ENCODE data around the gene OTUB1. TPM values are rescaled to one million over a fixed set of nuclear protein-coding genes. Genes with fewer than 3 reads are reported as not detected.
"Not testable (repeated sequence)": the region's sequence is repeated elsewhere in the genome, so short reads cannot be mapped to it uniquely, and the experiment has no call there.

The OTUB1 gene
- total and polyA plus RNA-seq, 4 donors, result 37.0 to 67.9 (median 39.9) TPM

GRCh38 chr11:63969461-63969860 lies 16.8 kb upstream of the OTUB1 start:
- intact Hi-C loops (cut with DNase I), result no loop called here
- Histone ChIP-seq H3K4me1 (ENCODE audit: control insufficient read depth in 1 of 2, insufficient read depth in 2 of 2, low read length in 2 of 2) (no peaks in the 10 kb centered on the region), H3K36me3 (ENCODE audit: control insufficient read depth in 1 of 2, insufficient read depth in 2 of 2, low read length in 1 of 2) (no peaks in the 10 kb centered on the region), H3K4me3 (ENCODE audit: low read length in 2 of 2) (no peak overlapping the region), H3K9me3 (ENCODE audit: control insufficient read depth, low read length) (no peaks in the 10 kb centered on the region), H3K27ac (ENCODE audit: low read depth in 1 of 2, low read length in 2 of 2) (no peak overlapping the region), H3K27me3 (ENCODE audit: control insufficient read depth in 1 of 2, insufficient read depth in 2 of 2, low read length in 1 of 2) (no peaks in the 10 kb centered on the region)
- ATAC-seq (ENCODE audit: low FRiP score) (no peak), DNase-seq (no peak)
- WGBS, 2 donors, result 81 to 86% methylated on average over 2 of the region's 2 CpGs

- Histone ChIP-seq H3K27ac (ENCODE audit: low read depth in 1 of 2, low read length in 2 of 2) (no peak overlapping the region), H3K4me3 (ENCODE audit: low read length in 2 of 2) (no peak overlapping the region), H3K9me3 (ENCODE audit: control insufficient read depth, low read length) (no peaks in the 10 kb centered on the region), H3K4me1 (ENCODE audit: control insufficient read depth in 1 of 2, insufficient read depth in 2 of 2, low read length in 2 of 2) (no peaks in the 10 kb centered on the region), H3K36me3 (ENCODE audit: control insufficient read depth in 1 of 2, insufficient read depth in 2 of 2, low read length in 1 of 2) (no peaks in the 10 kb centered on the region), H3K27me3 (ENCODE audit: control insufficient read depth in 1 of 2, insufficient read depth in 2 of 2, low read length in 1 of 2) (no peaks in the 10 kb centered on the region)
- 69 to 71% methylated on average over 5 of the region's 5 CpGs for WGBS, 2 donors
- intact Hi-C loops (cut with DNase I), result no loop called here
- no peak for ATAC-seq (ENCODE audit: low FRiP score)
- no peak for DNase-seq
Measured at GRCh38 chr11:63970902-63971301, 15.3 kb upstream of the OTUB1 start.

GRCh38 chr11:63973912-63974258 lies 12.4 kb upstream of the OTUB1 start:
- intact Hi-C loops (cut with DNase I); H3K27me3 ChIP-seq (ENCODE audit: control insufficient read depth in 1 of 2, insufficient read depth in 2 of 2, low read length in 1 of 2); ATAC-seq (ENCODE audit: low FRiP score); H3K27ac ChIP-seq (ENCODE audit: low read depth in 1 of 2, low read length in 2 of 2); H3K36me3 ChIP-seq (ENCODE audit: control insufficient read depth in 1 of 2, insufficient read depth in 2 of 2, low read length in 1 of 2); H3K9me3 ChIP-seq (ENCODE audit: control insufficient read depth, low read length); DNase-seq; H3K4me3 ChIP-seq (ENCODE audit: low read length in 2 of 2); H3K4me1 ChIP-seq (ENCODE audit: control insufficient read depth in 1 of 2, insufficient read depth in 2 of 2, low read length in 2 of 2): not testable (repeated sequence)
- WGBS, 2 donors, result 69 to 73% methylated on average over 18 of the region's 18 CpGs

GRCh38 chr11:63974259-63975143 lies 11.7 kb upstream of the OTUB1 start, which contains the start of gene COX8A:
Gene COX8A, plus strand, starts transcription at chr11:63974620. Its CDS starts 61 bp downstream, at chr11:63974681.
- intact Hi-C loops (cut with DNase I), result no loop called here
- H3K36me3 ChIP-seq (ENCODE audit: control insufficient read depth in 1 of 2, insufficient read depth in 2 of 2, low read length in 1 of 2), result no peaks in the 10 kb centered on the region
- WGBS, 2 donors, result 0% methylated on average over 65 to 67 of the region's 67 CpGs
- no peaks in the 10 kb centered on the region for H3K27me3 ChIP-seq (ENCODE audit: control insufficient read depth in 1 of 2, insufficient read depth in 2 of 2, low read length in 1 of 2)
- no peaks in the 10 kb centered on the region for H3K4me1 ChIP-seq (ENCODE audit: control insufficient read depth in 1 of 2, insufficient read depth in 2 of 2, low read length in 2 of 2)
- DNase-seq (peak; percentile 98), ATAC-seq (ENCODE audit: low FRiP score) (peak; percentile 98)
- no peaks in the 10 kb centered on the region for H3K9me3 ChIP-seq (ENCODE audit: control insufficient read depth, low read length)
- peak within 1 kb of the TSS; percentile 42 to 77 for H3K4me3 ChIP-seq (ENCODE audit: low read length in 2 of 2)
- H3K27ac ChIP-seq (ENCODE audit: low read depth in 1 of 2, low read length in 2 of 2), result peak within 1 kb of the TSS; percentile 67 to 96

- H3K27ac ChIP-seq (ENCODE audit: low read depth in 1 of 2, low read length in 2 of 2), result no peak overlapping the region
Measured at GRCh38 chr11:63978551-63979239, 7.5 kb upstream of the OTUB1 start.

GRCh38 chr11:63979426-63979825 lies 6.8 kb upstream of the OTUB1 start:
- ATAC-seq (ENCODE audit: low FRiP score), result no peak
- intact Hi-C loops (cut with DNase I), result no loop called here
- H3K27ac ChIP-seq (ENCODE audit: low read depth in 1 of 2, low read length in 2 of 2), result no peak overlapping the region

More at GRCh38 chr11:63978551-63979239, 7.5 kb upstream of the OTUB1 start:
- H3K4me1 ChIP-seq (ENCODE audit: control insufficient read depth in 1 of 2, insufficient read depth in 2 of 2, low read length in 2 of 2), result no peaks in the 10 kb centered on the region
- H3K9me3 ChIP-seq (ENCODE audit: control insufficient read depth, low read length), result no peaks in the 10 kb centered on the region
- H3K27me3 ChIP-seq (ENCODE audit: control insufficient read depth in 1 of 2, insufficient read depth in 2 of 2, low read length in 1 of 2), result no peaks in the 10 kb centered on the region
- DNase-seq, result no peak
- no peak for ATAC-seq (ENCODE audit: low FRiP score)
- WGBS, 2 donors, result 58 to 63% methylated on average over 10 of the region's 10 CpGs
- H3K36me3 ChIP-seq (ENCODE audit: control insufficient read depth in 1 of 2, insufficient read depth in 2 of 2, low read length in 1 of 2), result no peaks in the 10 kb centered on the region
- intact Hi-C loops (cut with DNase I), result no loop called here
- H3K4me3 ChIP-seq (ENCODE audit: low read length in 2 of 2), result no peak overlapping the region

GRCh38 chr11:63985812-63986155 lies 454 bp upstream of the OTUB1 start:
- intact Hi-C loops (cut with DNase I), result no loop called here
- WGBS, 2 donors, result 0% methylated on average over 18 of the region's 18 CpGs
- Histone ChIP-seq H3K27ac (ENCODE audit: low read depth in 1 of 2, low read length in 2 of 2) (peak overlapping the region in 1 of 2 donors; percentile 43), H3K4me1 (ENCODE audit: control insufficient read depth in 1 of 2, insufficient read depth in 2 of 2, low read length in 2 of 2) (no peaks in the 10 kb centered on the region), H3K36me3 (ENCODE audit: control insufficient read depth in 1 of 2, insufficient read depth in 2 of 2, low read length in 1 of 2) (no peaks in the 10 kb centered on the region), H3K27me3 (ENCODE audit: control insufficient read depth in 1 of 2, insufficient read depth in 2 of 2, low read length in 1 of 2) (no peaks in the 10 kb centered on the region), H3K9me3 (ENCODE audit: control insufficient read depth, low read length) (no peaks in the 10 kb centered on the region), H3K4me3 (ENCODE audit: low read length in 2 of 2) (peak overlapping the region; percentile 80 to 85)
- DNase-seq (peak; percentile 67 to 85), ATAC-seq (ENCODE audit: low FRiP score) (peak; percentile 61)

More at GRCh38 chr11:63979426-63979825, 6.8 kb upstream of the OTUB1 start:
- Histone ChIP-seq H3K27me3 (ENCODE audit: control insufficient read depth in 1 of 2, insufficient read depth in 2 of 2, low read length in 1 of 2) (no peaks in the 10 kb centered on the region), H3K9me3 (ENCODE audit: control insufficient read depth, low read length) (no peaks in the 10 kb centered on the region), H3K4me1 (ENCODE audit: control insufficient read depth in 1 of 2, insufficient read depth in 2 of 2, low read length in 2 of 2) (no peaks in the 10 kb centered on the region), H3K4me3 (ENCODE audit: low read length in 2 of 2) (no peak overlapping the region), H3K36me3 (ENCODE audit: control insufficient read depth in 1 of 2, insufficient read depth in 2 of 2, low read length in 1 of 2) (no peaks in the 10 kb centered on the region)
- 85 to 92% methylated on average over 5 of the region's 5 CpGs for WGBS, 2 donors
- DNase-seq, result no peak

GRCh38 chr11:63986932-63987513 lies 785 bp downstream of the OTUB1 start:
- Histone ChIP-seq H3K9me3 (ENCODE audit: control insufficient read depth, low read length) (no peaks in the 10 kb centered on the region), H3K36me3 (ENCODE audit: control insufficient read depth in 1 of 2, insufficient read depth in 2 of 2, low read length in 1 of 2) (no peaks in the 10 kb centered on the region), H3K27me3 (ENCODE audit: control insufficient read depth in 1 of 2, insufficient read depth in 2 of 2, low read length in 1 of 2) (no peaks in the 10 kb centered on the region), H3K4me1 (ENCODE audit: control insufficient read depth in 1 of 2, insufficient read depth in 2 of 2, low read length in 2 of 2) (no peaks in the 10 kb centered on the region), H3K27ac (ENCODE audit: low read depth in 1 of 2, low read length in 2 of 2) (no peak overlapping the region), H3K4me3 (ENCODE audit: low read length in 2 of 2) (peak overlapping the region; percentile 80 to 85)
- ATAC-seq (ENCODE audit: low FRiP score) (no peak), DNase-seq (no peak)
- WGBS, 2 donors, result 23 to 29% methylated on average over 25 of the region's 25 CpGs
- intact Hi-C loops (cut with DNase I), result no loop called here
